GM12875 (cell line): ENCODE data around the gene HLF.

Experiments
- H3K4me3 ChIP-seq: one replicate; pipeline ENCODE4 v1.5.1; 2011; ENCODE audit warnings: low read depth, low read length, control low read depth
- TF ChIP-seq, protein P1 (sequence below): IDR thresholded peaks from 2 replicates; pipeline ENCODE4 v1.5.1; 2011; ENCODE audit warnings: low read depth, mild to moderate bottlenecking, control low read depth, inconsistent platforms, low read length, moderate library complexity, borderline replicate concordance; ENCODE audit not compliant: insufficient read depth

The HLF gene

GRCh38 chr17:55348749-55349354 is 84.1 kb downstream of the HLF start:
- TF ChIP-seq, protein P1, sequence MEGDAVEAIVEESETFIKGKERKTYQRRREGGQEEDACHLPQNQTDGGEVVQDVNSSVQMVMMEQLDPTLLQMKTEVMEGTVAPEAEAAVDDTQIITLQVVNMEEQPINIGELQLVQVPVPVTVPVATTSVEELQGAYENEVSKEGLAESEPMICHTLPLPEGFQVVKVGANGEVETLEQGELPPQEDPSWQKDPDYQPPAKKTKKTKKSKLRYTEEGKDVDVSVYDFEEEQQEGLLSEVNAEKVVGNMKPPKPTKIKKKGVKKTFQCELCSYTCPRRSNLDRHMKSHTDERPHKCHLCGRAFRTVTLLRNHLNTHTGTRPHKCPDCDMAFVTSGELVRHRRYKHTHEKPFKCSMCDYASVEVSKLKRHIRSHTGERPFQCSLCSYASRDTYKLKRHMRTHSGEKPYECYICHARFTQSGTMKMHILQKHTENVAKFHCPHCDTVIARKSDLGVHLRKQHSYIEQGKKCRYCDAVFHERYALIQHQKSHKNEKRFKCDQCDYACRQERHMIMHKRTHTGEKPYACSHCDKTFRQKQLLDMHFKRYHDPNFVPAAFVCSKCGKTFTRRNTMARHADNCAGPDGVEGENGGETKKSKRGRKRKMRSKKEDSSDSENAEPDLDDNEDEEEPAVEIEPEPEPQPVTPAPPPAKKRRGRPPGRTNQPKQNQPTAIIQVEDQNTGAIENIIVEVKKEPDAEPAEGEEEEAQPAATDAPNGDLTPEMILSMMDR = peak; percentile 82
- H3K4me3 ChIP-seq = no peak overlapping the region

DNA sequence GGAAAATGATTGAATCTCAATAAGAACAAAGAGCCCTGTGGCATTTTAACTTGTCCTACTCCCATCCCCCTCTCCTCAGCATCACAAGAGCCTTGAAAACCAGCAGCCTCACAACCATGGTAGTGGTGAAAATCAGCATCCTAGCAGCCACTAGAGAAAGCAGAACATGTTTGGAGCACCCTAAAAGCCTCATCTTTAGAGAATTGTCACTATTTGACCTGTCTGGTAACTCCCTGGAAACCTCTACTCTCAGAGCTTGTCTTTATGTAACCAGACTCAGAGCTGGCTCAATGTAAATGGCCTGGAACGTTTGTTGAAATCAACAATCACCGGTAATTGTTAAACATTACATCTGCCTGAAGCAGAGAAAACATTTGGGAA is 86.1 kb downstream of the HLF start:
- no peak overlapping the region for H3K4me3 ChIP-seq
- TF ChIP-seq, protein P1 = no peak

DNA sequence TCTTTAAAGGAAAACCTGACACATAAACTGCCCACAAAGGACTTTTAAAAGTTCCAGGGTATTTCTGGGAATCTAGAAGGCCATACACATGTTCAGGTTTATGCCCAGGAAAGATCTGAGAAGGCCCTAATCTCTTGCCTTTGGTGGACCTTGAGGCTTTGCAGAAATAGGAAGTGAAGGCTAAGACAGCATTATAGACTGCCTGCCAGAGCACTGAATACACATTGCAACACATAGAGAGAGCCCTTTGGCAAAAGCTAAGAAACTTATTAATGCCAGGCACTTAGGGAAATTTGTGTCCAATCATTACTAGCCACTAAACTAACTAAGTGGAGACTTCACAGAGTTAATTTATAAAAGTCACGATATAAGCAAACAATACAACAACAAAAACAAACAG is 86.5 kb downstream of the HLF start:
- no peak overlapping the region for H3K4me3 ChIP-seq
- TF ChIP-seq, protein P1 = no peak

DNA sequence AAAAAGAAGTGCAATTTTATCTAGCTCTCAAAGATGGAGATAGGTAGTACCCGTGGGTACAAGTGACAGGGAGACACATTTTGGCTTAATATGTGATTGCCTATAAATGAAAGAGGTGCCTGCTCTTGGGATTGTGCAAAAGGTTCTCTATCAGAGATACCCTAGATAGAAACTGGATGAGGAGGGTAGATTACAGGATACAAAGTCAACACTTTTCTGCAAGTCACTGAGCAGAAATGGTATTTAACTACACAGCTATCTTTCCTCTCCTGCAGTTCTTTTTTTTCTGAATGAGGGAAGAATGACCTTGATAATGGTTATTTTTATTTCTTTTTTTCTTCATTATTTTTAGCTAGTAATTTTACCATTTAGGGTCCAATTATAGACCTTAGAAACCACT is 89.2 kb downstream of the HLF start:
- TF ChIP-seq, protein P1 = no peak
- no peak overlapping the region for H3K4me3 ChIP-seq

- no peak overlapping the region for H3K4me3 ChIP-seq
These were observed 90.2 kb downstream of the HLF start for GRCh38 chr17:55354941-55355340.

GRCh38 chr17:55356434-55357328 is 91.9 kb downstream of the HLF start:
- H3K4me3 ChIP-seq = no peak overlapping the region
- TF ChIP-seq, protein P1 = peak; percentile 72; the same call in 1 of the 2 replicates

More at GRCh38 chr17:55354941-55355340, 90.2 kb downstream of the HLF start:
- TF ChIP-seq, protein P1 = no peak

DNA sequence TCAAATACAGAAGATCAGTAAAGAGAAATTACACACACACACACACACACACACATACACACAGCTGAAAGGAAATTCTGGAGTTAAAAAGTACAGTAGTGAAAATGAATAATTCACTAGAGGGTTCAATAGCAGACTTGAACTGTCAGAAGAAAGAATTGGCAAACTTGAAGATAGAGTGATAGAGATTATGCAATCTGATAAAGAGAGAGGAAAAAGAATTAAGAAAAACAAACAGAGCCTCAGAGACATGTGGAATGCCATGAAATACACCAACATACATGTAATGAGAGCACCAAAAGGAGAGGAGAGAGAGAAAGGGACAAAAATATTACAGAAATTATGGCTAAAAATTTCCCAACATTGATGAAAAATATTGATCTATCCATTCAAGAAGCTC is 96.2 kb downstream of the HLF start:
- TF ChIP-seq, protein P1 = no peak
- no peak overlapping the region for H3K4me3 ChIP-seq
